Left renal cortex interstitium (tissue), 4 donors: ENCODE data around the gene B4GALNT1. TPM values are rescaled to one million over a fixed set of nuclear protein-coding genes. Genes with fewer than 3 reads are reported as not detected.

ENCODE experiments used
- DNase-seq, 4 donors: peaks; one replicate each; pipeline ENCODE4 v3.0.0-alpha.2; 2013; ENCODE audit warnings: low read depth in 4 of 4, low spot score in 2 of 4, missing footprints in 1 of 4
- polyA plus RNA-seq, 4 donors: library from polyadenylated mRNA; unstranded; fragments of 120-200 nt; gene quantifications; one replicate each; pipeline ENCODE4 v1.2.1, GENCODE V29; 2013; ENCODE audit not compliant: insufficient read length in 4 of 4

Gene B4GALNT1
- polyA plus RNA-seq, 4 donors, result 0.58 to 1.4 (median 0.76) TPM

DNA sequence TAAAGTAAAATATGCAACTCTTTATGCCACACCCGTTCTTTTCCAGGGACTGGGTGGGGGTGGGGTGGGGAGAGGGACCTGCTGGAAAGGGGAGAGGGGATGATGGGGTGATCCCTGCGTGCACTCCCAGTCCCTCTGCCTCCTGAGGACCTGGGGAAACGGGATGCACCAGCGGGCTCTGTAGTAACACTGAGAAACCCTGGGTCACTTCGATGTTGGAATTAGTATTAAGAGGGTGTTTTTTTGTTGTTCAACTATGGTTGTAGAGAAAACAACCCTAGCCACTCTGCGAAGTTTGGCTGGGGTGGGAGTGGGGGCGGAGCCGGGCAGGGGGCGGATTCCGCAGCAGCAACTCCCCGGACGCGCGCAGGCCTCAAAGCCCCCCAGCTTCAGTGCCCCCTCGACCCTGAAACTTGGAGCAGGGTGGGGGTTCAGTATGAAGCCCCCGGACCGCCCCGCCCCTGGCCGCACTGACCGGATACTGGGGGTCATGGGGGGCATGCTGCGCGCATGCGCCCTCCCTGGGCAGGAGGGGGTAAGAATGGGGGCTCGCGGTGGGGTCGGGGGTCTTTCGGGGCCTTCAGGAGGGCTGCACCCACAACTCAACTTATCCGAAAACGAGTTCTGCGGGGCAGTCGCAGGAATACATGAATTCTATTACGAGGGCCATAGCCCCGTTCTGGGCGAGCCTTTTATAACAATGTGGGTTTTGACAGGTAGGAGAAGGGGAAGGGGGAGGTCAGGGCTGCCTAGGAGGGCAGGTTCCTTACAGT, 23.0 kb downstream of the B4GALNT1 start:
- DNase-seq, result no peak

DNA sequence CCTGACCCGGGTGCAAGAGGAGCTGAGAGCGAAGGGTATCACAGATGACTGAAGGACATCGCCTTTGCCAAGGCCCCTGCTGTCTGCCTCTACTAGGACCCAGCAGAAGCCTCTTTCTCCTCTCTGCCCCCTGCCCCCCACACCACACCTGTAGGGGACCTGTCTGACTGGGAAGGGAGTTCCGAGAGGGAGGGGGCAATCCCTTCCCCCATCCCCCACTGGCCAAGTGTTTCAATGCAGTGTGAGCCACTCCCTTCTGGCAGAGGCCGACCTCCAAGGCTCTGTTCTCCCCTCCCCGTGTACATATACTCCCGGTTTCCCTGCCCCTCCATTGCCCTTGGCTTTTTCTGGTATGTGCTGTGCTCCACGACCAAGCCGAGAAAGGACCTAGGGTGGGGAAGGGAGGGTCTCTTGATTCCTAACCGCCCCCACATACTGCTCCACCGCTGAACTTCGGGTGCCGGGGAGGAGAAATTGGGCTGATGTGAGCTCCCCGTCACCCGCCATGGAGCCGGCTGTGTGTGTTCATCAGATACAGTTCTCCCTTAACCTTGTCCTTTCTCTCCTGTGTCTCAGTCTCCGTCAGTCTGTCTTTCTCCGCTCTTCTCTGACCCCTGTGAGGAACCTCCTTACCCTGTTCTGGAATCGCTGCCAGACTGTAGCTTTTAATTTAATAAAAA, 23.8 kb downstream of the B4GALNT1 start:
- DNase-seq, result no peak

DNA sequence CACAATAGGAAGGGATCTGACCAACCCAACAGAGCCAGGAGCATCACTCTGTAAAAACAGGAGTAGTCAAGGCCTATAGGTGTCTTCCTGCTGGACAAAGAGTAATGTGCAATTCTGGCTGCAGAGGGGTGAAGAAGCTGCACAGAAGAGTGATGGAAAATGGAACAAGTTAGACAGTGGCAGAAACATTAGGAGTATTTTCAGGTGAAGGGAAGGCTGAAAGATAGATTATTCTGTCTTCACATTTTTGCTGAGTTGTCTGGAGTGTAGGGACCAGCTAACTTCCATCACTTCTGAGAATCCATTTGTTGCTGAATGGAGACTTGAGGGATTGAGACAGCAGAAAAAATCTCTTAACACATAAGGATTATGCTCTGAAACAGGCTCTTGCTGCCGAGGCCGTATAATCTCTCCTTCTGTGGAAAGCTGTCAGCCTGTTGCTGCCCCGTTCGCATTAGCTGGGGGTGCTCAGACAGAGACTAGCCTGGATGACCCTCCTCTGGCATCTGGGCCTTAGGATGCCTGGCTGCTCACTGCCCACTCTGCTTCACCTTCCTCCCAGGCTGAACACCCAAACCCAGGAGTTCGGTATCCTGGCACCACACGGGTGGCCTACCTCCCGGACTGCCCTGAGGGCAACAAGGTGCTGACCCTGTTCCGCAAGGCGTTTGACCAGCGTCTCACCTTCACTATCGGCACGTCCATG, 24.9 kb downstream of the B4GALNT1 start:
- DNase-seq, result no peak

DNA sequence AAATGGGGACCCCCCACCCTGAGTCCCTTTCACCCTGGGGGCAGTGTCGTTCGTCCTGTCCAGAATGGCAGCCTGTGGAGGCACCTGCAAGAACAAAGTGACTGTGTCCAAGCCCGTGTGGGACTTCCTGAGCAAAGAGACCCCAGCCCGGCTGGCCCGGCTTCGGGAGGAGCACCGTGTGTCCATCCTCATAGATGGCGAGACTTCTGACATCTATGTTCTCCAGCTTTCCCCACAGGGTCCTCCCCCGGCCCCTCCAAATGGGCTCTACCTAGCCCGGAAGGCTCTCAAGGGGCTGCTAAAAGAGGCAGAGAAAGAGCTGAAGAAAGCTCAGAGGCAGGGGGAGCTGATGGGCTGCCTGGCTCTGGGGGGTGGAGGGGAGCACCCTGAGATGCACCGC, 26.2 kb downstream of the B4GALNT1 start:
- no peak for DNase-seq

DNA sequence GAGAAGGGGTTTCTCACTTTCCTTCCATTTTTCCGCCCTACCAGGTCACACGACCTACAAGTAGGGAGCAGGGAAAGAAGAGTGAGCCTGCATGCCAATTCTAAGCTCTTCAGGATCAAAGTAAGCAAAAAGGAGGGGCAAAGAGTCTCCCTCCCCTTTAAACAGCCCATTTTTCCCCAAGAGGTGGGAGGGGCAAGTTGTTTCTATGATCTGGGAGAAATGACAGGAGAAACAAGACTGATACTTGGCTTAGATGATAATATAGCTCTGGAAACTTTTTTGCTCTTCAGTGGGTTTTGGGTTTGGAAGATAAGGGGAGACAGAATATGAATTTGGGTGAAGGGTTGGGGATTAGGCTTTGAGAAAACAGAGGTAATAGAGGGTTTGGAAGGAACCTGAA, 26.6 kb downstream of the B4GALNT1 start:
- no peak for DNase-seq

DNA sequence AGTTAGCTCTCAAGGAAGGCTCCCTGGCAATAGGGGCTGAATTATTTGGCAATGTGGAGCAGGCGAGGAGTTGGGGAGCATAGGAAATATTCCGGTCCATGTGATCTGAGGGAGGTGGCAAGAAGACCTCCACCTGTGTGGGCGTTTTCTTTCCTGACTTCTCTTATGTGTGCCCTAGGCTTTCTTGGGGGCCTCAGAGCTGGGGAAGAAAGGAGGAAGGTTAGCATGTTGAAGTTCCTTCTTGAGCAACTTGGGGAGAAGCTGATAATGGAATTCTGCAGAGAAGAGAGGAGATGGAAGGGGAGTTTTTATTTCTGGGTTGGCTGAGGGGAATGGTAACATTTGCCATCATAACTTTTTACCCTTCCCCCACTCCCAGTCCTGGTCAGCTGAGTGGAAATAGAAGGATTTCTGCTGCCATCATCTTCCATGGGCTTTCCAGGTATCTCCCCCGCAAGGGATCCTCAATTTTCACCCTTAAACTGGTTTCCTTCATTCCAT, 27.1 kb downstream of the B4GALNT1 start:
- DNase-seq, result no peak

DNA sequence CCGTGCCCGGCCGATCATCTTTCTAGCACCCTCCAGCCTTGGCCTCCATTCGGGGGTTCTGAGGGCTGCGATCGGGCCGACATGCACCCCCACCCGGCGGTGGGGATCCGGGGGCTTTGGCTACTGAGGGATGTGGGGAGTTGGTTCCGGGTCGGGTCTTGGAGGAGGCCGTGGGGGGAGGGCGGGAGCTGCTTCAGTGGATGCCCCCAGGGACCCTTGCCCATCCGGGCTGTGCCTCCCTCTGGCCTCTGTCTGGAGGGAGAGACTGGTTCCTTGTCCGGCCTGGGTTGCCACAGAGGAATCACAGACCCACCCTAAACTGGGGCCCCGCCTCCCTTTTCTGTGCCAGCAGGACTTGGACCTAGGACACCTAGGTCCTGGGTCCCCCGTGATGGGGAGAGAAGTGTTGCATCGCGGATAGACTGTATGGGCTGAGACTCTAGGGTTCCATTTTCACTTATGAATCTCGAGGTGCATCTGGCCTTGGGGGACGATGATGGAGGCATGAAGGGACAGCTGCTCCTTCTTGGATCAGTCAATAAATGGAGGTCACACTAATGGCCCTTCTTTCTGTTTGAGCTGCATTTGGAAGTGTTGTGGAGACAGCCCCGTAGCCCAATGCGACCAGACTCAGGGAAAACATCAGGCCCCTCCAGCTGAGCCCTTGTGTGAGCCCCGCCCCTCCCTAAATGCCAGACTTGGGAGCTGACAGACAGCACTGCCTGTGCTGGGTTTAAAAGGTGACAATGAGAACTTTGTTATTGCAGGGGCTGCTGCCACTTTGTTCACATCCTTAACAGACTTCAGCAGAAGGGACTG, 27.8 kb downstream of the B4GALNT1 start:
- no peak for DNase-seq

DNA sequence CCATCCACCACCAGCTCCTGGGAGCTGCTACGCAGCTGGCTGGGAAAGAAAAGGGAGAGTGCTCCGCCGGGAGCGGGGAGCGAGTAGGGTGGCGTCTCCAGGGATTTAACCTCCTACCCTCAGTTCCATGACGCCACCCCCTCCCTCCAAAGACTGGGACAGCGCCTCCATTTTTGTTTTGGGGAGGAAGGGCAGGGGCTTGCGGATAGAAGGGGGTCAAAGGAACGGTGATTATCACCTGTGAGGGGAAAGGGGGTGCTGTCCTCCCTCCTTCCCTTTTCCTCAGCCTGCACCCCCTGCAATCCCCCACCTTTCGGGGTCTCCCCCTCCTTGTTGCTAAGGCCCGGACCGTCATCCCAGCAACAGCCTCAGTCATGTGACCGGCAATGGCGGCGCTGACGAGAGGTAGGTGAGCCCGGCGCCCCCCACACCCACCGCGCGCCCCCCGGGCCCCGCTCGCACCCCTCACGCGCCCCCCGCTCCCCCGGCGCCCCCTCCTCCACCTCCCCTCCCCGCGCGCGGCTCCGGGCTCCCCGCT, 28.5 kb downstream of the B4GALNT1 start, which contains the start of gene DTX3:
TSS of gene DTX3 (plus strand) at position 371 of the 538 bp plus-strand sequence. CDS start 1,694 bp downstream, outside the sequence.
- DNase-seq, result no peak

DNA sequence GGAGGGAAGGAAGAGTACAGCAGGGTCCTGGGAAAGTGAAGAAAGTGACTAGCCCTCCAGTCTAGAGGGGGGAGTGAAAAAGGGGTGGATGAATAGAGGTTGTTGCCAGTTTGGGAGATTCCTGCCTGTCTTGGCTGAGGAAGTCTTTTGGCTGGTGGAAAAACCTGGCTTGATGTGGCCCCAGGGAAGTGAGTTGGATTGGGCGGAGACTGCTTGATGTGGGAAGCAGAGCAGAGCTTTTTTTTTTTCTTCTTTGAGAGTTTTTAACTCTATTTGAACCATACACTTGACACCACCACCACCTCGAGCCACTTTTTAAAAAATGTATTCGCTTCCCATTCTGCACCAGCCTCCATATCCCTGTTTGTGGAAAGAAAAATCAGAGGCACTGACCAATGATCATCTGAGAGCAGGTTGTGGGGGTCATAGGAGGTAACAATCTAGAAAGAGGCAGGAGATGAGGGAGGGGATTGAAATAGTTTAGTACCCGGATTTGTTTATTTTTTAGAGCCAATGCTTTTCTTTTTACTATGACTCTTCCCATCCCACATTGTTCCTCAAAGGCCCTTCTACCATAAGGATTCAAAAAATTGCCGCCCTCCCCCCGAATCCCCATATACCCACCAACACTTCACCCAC, 29.1 kb downstream of the B4GALNT1 start:
- no peak for DNase-seq

DNA sequence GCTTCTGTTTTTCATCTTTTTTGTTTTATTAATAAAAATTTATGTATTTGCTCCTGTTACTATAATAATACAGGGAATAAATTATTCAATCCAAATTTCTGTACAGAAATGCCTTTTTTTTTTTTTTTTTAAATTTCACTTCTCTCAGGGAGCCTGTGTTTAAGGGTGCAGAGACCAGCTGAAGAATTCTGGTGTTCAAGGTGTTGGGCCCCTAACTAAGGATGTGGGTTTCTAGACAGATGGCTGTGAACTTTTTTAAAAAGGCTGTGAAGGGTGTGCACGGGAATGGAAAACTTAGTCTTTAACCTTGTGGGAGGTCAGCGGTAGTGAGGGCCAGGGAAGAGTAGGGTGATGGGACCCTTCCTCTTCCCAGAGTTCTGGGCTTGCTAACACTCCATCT, 29.7 kb downstream of the B4GALNT1 start:
- no peak for DNase-seq

DNA sequence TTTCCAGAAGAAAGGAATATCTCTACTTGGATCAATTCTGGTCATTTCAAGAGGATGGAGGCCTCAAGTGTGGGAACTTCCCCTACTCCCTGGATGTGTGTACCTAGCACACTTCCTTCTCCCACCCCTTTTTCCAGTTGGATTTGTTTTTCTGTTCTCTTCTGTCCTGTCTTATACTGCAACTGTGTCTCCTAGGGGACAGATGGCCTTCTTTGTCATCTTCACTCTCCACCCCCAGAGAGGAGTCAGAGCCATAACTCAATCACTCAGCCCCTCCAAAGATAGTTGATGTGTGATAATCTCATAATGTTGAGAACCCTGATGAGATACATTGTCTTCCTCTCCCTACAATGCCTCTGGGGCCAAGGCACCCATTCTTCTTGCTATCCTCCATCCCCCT, 30.5 kb downstream of the B4GALNT1 start:
- DNase-seq, result no peak

DNA sequence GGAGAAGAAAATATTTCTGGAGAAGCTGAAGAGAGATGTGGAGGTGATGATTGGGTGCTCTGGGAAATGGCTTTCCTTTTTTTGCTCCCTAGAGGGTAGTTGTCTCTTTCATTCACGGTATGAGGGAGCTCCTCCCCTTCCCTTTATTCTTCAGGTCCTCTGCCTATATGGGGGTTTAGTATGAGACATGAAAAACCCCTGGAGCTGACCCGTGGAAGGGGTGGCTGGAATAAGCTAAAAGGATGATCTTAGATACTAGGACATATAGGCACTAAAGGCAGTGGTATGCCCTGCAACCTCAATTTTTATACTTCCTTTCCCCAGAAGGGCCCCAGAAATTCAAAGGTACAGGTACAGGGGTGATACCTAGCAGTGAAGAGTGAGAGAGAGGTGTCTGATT, 32.6 kb downstream of the B4GALNT1 start:
- no peak for DNase-seq

DNA sequence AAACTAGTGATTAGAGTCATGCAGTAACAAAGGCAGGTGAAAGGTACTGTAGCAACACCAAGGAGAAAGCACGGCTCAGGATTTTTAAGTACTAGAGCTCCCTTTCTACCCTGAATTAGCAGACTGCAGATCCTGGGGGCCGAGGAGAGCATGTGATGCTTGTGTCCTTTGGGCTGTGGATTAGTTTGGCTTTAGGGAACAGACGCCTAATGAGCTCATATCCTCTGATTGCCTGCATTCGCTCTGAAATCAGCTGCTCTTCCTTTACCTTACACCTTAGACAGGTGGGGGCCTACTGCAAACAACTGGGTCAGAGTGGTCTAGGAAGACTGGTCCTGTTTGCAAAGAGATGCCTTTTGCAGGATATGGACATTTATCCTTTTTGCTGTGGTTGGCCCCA, 39.8 kb downstream of the B4GALNT1 start:
- no peak for DNase-seq

DNA sequence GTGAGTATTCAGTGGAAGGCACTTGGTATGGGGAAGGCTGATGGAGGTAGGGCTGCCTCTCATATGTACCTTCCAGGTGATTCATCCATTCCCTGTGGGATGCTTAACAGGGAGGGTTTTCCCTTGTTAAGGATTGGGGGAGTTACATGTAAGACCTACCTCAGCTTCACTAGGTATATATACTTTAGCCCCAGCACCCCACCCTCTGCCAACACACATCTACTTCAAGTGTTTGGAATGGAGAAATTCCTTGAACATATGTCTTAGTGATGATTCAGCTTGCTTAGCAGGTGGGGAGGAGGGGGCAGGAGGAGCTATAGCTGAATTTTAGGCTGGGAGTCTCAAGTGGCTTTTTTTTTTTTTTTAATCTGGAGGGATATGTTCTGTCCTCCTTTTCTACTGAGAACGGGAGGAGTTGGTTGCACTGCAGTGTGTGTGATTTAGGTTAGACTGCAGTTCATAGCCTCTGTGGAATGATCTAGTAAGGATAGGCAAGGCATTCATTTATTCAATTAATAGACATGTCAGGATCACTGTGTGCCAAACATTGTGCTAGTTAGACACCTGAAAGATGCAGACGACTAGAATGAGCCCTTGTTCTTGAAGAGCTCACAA, 40.3 kb downstream of the B4GALNT1 start:
- no peak for DNase-seq

DNA sequence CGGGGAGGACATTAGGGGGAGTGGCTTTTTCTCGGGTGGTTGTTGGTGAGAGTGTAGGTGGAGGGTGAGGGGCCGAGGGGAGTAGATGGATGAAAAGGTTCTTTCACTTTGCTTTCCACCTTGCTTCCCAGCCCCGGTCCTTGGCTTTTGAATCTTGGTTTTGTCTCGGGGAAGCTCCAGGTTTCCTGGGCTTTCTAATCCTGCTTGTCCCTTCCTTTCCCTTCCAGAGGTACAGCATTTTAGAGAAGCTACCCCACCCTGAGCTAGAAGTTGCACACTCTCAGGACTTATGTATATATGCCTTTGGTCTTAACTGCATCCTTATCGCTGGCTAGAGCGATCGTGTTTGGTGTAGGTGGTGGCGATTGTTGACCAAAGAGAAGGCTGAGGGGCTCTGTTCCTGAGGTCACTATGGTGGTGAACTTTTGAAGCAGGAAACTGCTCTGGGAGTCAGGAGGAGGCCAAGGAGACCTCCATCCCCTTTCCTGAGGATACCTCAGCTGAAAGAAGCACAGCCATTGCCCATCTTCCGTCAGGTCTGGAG, 41.1 kb downstream of the B4GALNT1 start:
- no peak for DNase-seq

DNA sequence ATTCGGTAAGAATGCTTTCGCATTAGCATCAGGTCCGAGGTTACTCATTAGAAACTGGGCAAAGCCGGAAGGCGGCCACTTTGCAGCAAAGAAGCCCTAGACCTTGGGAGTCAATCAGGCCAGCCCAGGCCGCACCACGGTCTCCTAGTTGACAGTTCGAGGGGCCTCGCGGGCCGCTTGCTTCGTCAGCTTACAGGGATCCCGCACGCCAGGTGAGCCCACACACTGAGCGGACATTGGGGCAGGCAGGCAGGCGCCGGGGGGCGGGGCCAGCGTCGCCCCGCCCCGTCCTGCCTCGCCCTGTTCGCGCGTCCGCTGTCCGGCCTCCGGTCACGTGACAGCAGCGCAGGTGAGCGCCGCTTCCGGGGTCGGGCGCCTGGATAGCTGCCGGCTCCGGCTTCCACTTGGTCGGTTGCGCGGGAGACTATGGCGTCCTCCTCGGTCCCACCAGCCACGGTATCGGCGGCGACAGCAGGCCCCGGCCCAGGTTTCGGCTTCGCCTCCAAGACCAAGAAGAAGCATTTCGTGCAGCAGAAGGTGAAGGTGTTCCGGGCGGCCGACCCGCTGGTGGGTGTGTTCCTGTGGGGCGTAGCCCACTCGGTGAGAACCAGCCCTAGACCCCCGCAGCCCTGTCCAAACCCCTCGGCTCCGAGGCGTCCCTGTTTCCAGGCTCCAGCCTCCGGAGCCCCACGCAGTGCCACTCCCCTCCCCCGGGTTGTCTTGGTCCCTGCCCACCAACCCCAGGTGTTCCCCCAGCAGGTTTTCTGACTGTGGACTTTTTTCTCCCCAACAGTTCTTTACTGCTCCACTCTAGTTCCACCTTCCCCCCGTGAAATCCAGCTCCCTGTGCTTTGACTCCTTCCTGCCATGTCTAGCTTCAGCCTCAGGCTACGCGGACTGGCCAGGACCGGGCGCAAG, 41.9 kb downstream of the B4GALNT1 start, which contains the start of gene PIP4K2C:
TSS of gene PIP4K2C (plus strand) at position 329 of the 918 bp plus-strand sequence. CDS start at position 427, 98 bp downstream.
- DNase-seq, result peak in 2 of 4 donors; percentile 65 to 68

DNA sequence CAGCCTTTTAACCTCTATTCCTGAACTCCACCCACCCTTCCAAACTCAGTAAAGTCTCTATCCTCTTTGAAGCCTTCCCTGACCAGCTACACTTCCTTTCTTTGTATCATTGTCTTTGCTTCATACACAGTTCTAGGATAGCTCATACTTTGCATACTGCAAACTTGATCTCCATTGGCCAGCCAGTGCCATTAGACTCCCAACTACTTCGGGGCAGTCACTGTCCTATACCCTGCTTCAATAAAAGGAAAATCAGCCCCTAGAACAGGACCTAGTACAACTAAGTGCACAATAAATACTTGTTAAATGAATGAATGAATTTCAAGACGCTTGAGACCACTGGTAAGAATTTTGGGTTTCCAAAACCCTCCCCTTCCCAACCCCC, 42.5 kb downstream of the B4GALNT1 start:
- DNase-seq, result no peak
